ENCODE data around the gene BMP6.

The BMP6 gene

DNA sequence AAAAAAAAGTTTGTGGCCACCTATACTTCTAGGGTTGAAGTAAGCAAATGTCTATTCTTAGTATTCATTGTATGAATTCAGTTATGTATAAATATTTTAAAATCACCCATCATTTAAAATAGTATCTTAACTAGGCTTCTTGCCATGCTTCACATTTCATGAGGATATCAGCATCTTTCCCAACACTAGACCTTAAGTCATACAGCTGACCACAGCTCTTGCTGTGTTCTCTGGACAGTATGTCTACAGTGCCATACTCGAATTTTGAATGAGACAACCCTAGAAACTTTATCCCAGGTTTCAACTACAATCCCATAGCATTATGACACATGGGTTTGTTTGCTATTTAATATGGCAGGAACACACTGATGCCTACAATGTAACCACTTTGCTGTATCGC is 179.5 kb downstream of the BMP6 start:
- TF ChIP-seq, protein P1, sequence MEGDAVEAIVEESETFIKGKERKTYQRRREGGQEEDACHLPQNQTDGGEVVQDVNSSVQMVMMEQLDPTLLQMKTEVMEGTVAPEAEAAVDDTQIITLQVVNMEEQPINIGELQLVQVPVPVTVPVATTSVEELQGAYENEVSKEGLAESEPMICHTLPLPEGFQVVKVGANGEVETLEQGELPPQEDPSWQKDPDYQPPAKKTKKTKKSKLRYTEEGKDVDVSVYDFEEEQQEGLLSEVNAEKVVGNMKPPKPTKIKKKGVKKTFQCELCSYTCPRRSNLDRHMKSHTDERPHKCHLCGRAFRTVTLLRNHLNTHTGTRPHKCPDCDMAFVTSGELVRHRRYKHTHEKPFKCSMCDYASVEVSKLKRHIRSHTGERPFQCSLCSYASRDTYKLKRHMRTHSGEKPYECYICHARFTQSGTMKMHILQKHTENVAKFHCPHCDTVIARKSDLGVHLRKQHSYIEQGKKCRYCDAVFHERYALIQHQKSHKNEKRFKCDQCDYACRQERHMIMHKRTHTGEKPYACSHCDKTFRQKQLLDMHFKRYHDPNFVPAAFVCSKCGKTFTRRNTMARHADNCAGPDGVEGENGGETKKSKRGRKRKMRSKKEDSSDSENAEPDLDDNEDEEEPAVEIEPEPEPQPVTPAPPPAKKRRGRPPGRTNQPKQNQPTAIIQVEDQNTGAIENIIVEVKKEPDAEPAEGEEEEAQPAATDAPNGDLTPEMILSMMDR (IDR thresholded peaks at IDR 0.05; ENCODE audit: low read length, missing control alignments): no peak
- peak; percentile 42 for DNase-seq (ENCODE audit: low read depth)
- H3K4me3 ChIP-seq (replicated peaks; ENCODE audit: low read depth, low read length): no peak overlapping the region

DNA sequence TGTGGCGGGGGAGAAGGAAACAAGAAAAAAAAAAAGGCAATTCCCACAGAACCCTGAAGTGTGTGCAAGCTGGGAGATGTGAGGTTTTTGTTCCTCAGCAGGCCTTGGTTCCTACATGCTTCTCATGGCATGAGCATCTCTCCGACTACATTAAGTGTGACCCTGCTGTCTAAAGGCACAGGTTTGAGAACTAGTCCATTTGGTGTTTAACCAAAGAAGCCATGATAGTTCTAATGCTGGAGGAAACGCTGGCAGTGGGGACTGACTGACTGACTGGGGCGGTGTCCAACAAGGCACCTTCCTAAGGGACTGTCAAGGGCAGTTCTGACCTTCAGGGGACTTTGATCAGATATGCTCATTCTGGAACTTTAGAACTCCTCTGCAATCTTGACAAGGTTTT is 180.8 kb downstream of the BMP6 start:
- H3K4me3 ChIP-seq (replicated peaks; ENCODE audit: low read depth, low read length): no peak overlapping the region
- no peak for DNase-seq (ENCODE audit: low read depth)
- TF ChIP-seq, protein P1 (IDR thresholded peaks at IDR 0.05; ENCODE audit: low read length, missing control alignments): no peak

DNA sequence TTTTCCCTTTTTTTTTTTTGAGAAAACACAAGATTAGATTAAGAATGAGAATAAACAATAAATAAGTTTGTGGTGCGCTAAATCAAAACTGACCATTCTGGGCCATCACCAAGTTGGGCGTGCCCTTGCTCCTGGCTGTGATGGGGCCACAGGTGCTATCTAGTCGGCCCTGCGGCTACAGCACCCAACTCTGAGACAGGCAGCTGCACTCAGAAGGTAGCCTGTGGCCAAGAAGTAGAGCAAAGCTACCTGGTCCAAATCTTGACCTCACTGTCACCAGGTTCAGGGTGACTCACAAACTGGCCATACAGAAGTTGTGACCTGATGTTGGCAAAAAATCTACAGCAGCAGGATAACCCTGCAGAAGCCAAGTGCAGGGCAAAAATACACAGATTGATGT is 181.3 kb downstream of the BMP6 start:
- H3K4me3 ChIP-seq (replicated peaks; ENCODE audit: low read depth, low read length): no peak overlapping the region
- DNase-seq (ENCODE audit: low read depth): no peak
- TF ChIP-seq, protein P1 (IDR thresholded peaks at IDR 0.05; ENCODE audit: low read length, missing control alignments): no peak

DNA sequence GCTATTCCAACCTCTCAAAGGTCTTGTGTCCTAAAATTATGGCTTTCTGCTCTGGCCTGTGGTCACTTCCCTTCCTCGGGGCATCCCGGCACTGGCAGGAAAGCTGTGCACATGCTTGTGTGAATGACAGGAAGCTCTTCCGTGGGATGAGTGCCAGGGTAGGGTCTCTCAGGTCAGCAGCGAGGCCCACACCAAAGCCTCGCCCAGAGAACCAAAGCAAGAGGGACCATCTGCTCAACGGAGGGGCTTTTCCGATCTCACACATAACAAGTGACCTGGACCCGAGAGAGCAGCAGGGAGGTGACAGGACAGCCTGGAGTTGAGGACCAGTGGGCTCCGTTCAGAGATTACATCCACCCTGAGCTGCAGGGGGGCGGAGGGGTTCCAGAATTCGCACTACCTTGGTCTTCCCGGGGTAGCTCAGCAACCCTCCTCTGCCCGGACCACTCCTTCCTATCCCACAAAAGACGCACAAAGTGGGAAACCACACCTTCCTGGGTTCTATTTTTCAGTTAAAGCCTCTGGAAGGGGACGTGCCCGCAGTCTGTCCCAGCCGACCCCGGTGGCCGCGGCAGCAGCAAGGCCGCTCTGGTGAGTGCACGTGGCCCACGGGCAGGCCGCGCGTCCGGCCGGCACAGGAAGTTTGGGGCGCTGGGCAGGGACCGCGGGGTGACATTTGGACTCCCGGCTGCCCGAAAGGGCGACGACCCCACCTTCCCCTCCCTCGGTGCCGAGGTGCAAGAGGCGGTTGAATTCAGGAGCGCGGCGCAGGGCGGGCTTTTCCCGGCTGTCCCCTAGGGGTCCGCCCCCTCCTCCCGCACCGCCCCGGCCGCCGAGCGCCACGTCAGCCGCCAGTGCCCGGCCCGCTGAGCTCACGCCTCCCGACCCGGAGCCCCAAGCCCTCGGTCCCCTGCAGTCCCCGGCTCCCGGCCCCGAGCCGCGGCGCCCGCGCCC is 183.7 kb downstream of the BMP6 start:
- H3K4me3 ChIP-seq (replicated peaks; ENCODE audit: low read depth, low read length): peak overlapping the region; percentile 81
- TF ChIP-seq, protein P1 (IDR thresholded peaks at IDR 0.05; ENCODE audit: low read length, missing control alignments): no peak
- DNase-seq (ENCODE audit: low read depth): peak; percentile 42

DNA sequence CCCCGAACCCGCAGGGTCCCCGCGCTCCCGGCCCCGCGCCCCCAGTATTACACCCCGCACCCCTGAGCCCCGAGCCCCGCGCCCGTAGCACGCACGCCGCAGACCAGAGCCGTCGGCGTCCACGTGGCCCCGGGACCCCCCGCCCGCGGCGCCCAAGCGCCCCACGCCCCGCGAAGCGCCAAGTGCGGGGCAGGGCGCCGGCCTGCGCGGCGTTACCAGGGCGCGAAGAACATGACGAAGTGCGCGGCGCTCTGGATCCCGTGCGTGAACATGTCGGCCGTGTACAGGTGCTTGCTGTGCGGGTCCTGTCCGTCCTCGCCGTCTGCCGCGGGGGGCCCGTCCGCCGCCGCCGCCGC is 184.4 kb downstream of the BMP6 start:
- no peak for DNase-seq (ENCODE audit: low read depth)
- TF ChIP-seq, protein P1 (IDR thresholded peaks at IDR 0.05; ENCODE audit: low read length, missing control alignments): no peak
- H3K4me3 ChIP-seq (replicated peaks; ENCODE audit: low read depth, low read length): peak overlapping the region; percentile 81

DNA sequence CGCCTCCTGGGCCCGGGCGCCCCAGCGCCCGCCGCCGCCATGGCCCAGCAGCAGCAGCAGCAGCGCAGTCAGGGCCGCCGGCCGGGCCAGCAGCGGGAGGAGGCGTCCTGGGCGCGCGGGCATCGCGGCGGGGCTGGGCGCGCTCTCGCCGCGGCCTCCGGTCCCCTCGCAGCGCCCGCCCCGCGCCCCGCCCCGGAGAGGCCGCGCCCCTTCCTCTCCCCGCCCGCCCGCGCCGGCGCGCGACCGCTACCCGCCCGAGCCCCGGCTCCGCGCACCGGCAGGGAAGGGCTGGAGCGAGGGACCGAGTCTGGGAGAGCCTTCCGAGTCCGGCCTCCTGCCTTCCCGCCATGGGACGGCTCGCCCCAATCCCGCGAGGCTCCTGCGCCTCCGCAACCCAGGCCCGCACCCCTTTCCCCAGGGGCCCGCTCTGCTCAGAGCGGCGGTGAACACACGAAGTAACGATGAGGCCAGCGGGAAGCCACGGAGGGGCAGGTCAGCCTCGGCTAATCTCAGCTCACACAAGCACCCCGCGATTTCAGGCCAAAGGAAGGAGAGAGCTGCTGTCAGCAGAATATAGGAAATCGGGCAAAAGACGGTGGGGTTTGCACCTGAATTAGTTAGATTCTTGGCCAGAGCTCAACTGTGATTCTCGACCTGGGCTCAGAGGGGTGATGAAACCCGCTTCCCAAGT is 184.9 kb downstream of the BMP6 start, which contains the start of gene TXNDC5:
TXNDC5 (minus strand) TSS at position 135 of the 691 bp plus-strand sequence; CDS start at position 123, 12 bp downstream.
- peak within 1 kb of the TSS; percentile 81 for H3K4me3 ChIP-seq (replicated peaks; ENCODE audit: low read depth, low read length)
- TF ChIP-seq, protein P1 (IDR thresholded peaks at IDR 0.05; ENCODE audit: low read length, missing control alignments): no peak
- DNase-seq (ENCODE audit: low read depth): peak; percentile 69

Data from fibroblast of pulmonary artery (primary cell).